HepG2 (cell line): ENCODE data around the gene LRRC3C. TPM values are rescaled to one million over a fixed set of nuclear protein-coding genes. Genes with fewer than 3 reads are reported as not detected.

Source experiments
- HNF4A ChIP-seq: sonication (generic); formaldehyde crosslinking; IDR thresholded peaks from 2 replicates; pipeline ENCODE4 v1.4.0; 2020; ENCODE audit warnings: missing genetic modification reagents
- KDM5B ChIP-seq: sonication (generic); formaldehyde crosslinking; IDR thresholded peaks from 2 replicates; pipeline ENCODE4 v1.4.0; 2020; ENCODE audit warnings: missing genetic modification reagents, mild to moderate bottlenecking, borderline replicate concordance
- MED1 ChIP-seq: sonication (generic); formaldehyde crosslinking; IDR thresholded peaks from 2 replicates; pipeline ENCODE4 v1.4.0; 2020; ENCODE audit warnings: missing genetic modification reagents
- PHF20 ChIP-seq: sonication (generic); formaldehyde crosslinking; IDR thresholded peaks from 2 replicates; pipeline ENCODE4 v1.5.0; 2020; ENCODE audit warnings: mild to moderate bottlenecking, missing genetic modification reagents
- PHF5A ChIP-seq: IDR thresholded peaks from one replicate; pipeline ENCODE4 v1.6.1; 2018; ENCODE audit warnings: low read depth, missing genetic modification reagents; ENCODE audit not compliant: unreplicated experiment
- RFXANK ChIP-seq: IDR thresholded peaks from 2 replicates; pipeline ENCODE4 v1.6.1; 2016
- SALL2 ChIP-seq: sonication (generic); formaldehyde crosslinking; IDR thresholded peaks from 2 replicates; pipeline ENCODE4 v1.8.1; 2023; ENCODE audit warnings: mild to moderate bottlenecking, missing genetic modification reagents, inconsistent platforms
- ZNF17 ChIP-seq: sonication (generic); formaldehyde crosslinking; IDR thresholded peaks from 2 replicates; pipeline ENCODE4 v1.5.0; 2020; ENCODE audit warnings: mild to moderate bottlenecking, missing genetic modification reagents
- ZNF230 ChIP-seq: sonication (generic); formaldehyde crosslinking; IDR thresholded peaks from 2 replicates; pipeline ENCODE4 v1.4.0; 2020; ENCODE audit warnings: mild to moderate bottlenecking, missing genetic modification reagents
- ZNF34 ChIP-seq: sonication (generic); formaldehyde crosslinking; IDR thresholded peaks from 2 replicates; pipeline ENCODE4 v1.4.0; 2020; ENCODE audit warnings: mild to moderate bottlenecking, missing genetic modification reagents, borderline replicate concordance
- ZNF432 ChIP-seq: sonication (generic); formaldehyde crosslinking; IDR thresholded peaks from 2 replicates; pipeline ENCODE4 v1.5.0; 2020; ENCODE audit warnings: missing genetic modification reagents, mild to moderate bottlenecking, borderline replicate concordance
- ZNF570 ChIP-seq: sonication (generic); formaldehyde crosslinking; IDR thresholded peaks from 2 replicates; pipeline ENCODE4 v1.4.0; 2020; ENCODE audit warnings: mild to moderate bottlenecking, missing genetic modification reagents, borderline replicate concordance
- ZNF891 ChIP-seq: sonication (generic); formaldehyde crosslinking; IDR thresholded peaks from 2 replicates; pipeline ENCODE4 v1.5.0; 2020; ENCODE audit warnings: mild to moderate bottlenecking, missing genetic modification reagents
- ZSCAN21 ChIP-seq: sonication (generic); formaldehyde crosslinking; IDR thresholded peaks from 2 replicates; pipeline ENCODE4 v1.8.0; 2022; ENCODE audit warnings: mild to moderate bottlenecking, missing genetic modification reagents, moderate library complexity, borderline replicate concordance
- polyA plus RNA-seq, 8 experiments: library from polyadenylated mRNA; depleted of rRNA in 3 of 8; stranded (reverse) in 7 of 8; unstranded in 1 of 8; fragments of >200 nt; fragmentation: Illumina TruSeq in 4 of 8; extraction: Trizol in 4 of 8; gene quantifications; 2 replicates each; pipeline versions ENCODE4 v1.2.1 to v1.2.3, GENCODE V29; 2011 to 2016; ENCODE audit warnings: low read depth in 4 of 8, missing spikeins in 1 of 8, mixed read lengths in 1 of 8; ENCODE audit not compliant: insufficient read depth in 1 of 8
- total RNA-seq, 5 experiments: library from RNA; depleted of rRNA; stranded (reverse); fragments of >200 nt; fragmentation: Illumina TruSeq; extraction: Trizol; gene quantifications; 2 replicates each; pipeline ENCODE4 v1.2.3, GENCODE V29; 2016; ENCODE audit warnings: low read depth in 1 of 5
- TF ChIP-seq, protein P1 (sequence below): sonication (generic); formaldehyde crosslinking; IDR thresholded peaks from 2 replicates; pipeline ENCODE4 v1.5.0; 2020; ENCODE audit warnings: missing genetic modification reagents
- TF ChIP-seq, protein P2 (sequence below): sonication (generic); formaldehyde crosslinking; IDR thresholded peaks from 2 replicates; pipeline ENCODE4 v1.4.0; 2020; ENCODE audit warnings: missing genetic modification reagents
- TF ChIP-seq, protein P3 (sequence below): sonication (generic); formaldehyde crosslinking; IDR thresholded peaks from 2 replicates; pipeline ENCODE4 v1.4.0; 2020; ENCODE audit warnings: missing genetic modification reagents
- TF ChIP-seq, protein P4 (sequence below): sonication (generic); formaldehyde crosslinking; IDR thresholded peaks from 2 replicates; pipeline ENCODE4 v1.4.0; 2020; ENCODE audit warnings: mild to moderate bottlenecking, missing genetic modification reagents
- TF ChIP-seq, protein P5 (sequence below): sonication (generic); formaldehyde crosslinking; IDR thresholded peaks from 2 replicates; pipeline ENCODE4 v1.9.0; 2022; ENCODE audit warnings: low read depth, missing genetic modification reagents

The LRRC3C gene
- total and polyA plus RNA-seq, 2 of the 13 experiments (the other 11 are each of a cell fraction or from before 2014, with no cell fraction given), result 0.17 TPM; not detected in 1

DNA sequence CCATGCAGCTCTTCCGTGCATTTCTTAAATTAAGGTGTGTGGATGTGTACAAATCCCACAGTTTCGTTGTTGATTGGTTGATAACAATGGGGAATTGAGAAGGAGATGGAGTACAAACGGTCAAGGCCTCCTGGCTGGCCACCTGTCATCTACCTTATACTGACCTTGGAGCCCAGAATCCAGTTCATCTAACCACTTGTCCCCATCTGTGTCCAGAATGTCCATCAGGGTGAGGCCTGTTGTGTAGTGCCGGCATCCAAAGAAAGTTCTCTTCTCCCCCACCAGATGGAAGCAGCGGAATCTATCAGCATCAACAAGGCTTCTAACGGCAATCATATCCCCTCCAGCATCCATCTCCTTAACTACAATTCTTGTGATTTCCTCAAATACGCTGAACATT is 10.6 kb upstream of the LRRC3C start (continued):
- no peak for TF ChIP-seq PHF20
- TF ChIP-seq ZNF891, result no peak
- no peak for TF ChIP-seq ZNF570 (CRISPR knock-in tag)
- TF ChIP-seq, protein P1, sequence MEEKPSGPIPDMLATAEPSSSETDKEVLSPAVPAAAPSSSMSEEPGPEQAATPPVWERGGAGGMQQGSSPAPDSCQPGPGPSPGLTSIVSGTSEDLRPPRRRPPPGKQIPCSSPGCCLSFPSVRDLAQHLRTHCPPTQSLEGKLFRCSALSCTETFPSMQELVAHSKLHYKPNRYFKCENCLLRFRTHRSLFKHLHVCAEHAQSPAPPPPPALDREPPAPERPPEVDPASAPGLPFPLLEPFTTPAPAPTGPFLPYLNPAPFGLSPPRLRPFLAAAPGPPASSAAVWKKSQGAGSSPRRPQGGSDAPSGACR, result peak; percentile 40; the same call in 1 of the 2 replicates
- no peak for TF ChIP-seq ZNF17 (CRISPR knock-in tag)
- TF ChIP-seq, protein P2, sequence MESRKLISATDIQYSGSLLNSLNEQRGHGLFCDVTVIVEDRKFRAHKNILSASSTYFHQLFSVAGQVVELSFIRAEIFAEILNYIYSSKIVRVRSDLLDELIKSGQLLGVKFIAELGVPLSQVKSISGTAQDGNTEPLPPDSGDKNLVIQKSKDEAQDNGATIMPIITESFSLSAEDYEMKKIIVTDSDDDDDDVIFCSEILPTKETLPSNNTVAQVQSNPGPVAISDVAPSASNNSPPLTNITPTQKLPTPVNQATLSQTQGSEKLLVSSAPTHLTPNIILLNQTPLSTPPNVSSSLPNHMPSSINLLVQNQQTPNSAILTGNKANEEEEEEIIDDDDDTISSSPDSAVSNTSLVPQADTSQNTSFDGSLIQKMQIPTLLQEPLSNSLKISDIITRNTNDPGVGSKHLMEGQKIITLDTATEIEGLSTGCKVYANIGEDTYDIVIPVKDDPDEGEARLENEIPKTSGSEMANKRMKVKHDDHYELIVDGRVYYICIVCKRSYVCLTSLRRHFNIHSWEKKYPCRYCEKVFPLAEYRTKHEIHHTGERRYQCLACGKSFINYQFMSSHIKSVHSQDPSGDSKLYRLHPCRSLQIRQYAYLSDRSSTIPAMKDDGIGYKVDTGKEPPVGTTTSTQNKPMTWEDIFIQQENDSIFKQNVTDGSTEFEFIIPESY, result peak; percentile 59
- TF ChIP-seq, protein P3, sequence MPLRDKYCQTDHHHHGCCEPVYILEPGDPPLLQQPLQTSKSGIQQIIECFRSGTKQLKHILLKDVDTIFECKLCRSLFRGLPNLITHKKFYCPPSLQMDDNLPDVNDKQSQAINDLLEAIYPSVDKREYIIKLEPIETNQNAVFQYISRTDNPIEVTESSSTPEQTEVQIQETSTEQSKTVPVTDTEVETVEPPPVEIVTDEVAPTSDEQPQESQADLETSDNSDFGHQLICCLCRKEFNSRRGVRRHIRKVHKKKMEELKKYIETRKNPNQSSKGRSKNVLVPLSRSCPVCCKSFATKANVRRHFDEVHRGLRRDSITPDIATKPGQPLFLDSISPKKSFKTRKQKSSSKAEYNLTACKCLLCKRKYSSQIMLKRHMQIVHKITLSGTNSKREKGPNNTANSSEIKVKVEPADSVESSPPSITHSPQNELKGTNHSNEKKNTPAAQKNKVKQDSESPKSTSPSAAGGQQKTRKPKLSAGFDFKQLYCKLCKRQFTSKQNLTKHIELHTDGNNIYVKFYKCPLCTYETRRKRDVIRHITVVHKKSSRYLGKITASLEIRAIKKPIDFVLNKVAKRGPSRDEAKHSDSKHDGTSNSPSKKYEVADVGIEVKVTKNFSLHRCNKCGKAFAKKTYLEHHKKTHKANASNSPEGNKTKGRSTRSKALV (CRISPR knock-in tag), result peak; percentile 54
- TF ChIP-seq MED1, result peak; percentile 55; the same call in 1 of the 2 replicates
- no peak for TF ChIP-seq ZNF432 (CRISPR knock-in tag)
- no peak for TF ChIP-seq PHF5A (CRISPR knock-in tag)
- no peak for TF ChIP-seq ZSCAN21 (CRISPR knock-in tag)
- TF ChIP-seq, protein P4, sequence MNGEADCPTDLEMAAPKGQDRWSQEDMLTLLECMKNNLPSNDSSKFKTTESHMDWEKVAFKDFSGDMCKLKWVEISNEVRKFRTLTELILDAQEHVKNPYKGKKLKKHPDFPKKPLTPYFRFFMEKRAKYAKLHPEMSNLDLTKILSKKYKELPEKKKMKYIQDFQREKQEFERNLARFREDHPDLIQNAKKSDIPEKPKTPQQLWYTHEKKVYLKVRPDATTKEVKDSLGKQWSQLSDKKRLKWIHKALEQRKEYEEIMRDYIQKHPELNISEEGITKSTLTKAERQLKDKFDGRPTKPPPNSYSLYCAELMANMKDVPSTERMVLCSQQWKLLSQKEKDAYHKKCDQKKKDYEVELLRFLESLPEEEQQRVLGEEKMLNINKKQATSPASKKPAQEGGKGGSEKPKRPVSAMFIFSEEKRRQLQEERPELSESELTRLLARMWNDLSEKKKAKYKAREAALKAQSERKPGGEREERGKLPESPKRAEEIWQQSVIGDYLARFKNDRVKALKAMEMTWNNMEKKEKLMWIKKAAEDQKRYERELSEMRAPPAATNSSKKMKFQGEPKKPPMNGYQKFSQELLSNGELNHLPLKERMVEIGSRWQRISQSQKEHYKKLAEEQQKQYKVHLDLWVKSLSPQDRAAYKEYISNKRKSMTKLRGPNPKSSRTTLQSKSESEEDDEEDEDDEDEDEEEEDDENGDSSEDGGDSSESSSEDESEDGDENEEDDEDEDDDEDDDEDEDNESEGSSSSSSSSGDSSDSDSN (CRISPR knock-in tag), result 0 out of 2 replicates have a peak, but pooled peaks have one; percentile 17
- peak; percentile 48 for TF ChIP-seq HNF4A (CRISPR knock-in tag)
- no peak for TF ChIP-seq KDM5B (CRISPR knock-in tag)
- TF ChIP-seq, protein P5, sequence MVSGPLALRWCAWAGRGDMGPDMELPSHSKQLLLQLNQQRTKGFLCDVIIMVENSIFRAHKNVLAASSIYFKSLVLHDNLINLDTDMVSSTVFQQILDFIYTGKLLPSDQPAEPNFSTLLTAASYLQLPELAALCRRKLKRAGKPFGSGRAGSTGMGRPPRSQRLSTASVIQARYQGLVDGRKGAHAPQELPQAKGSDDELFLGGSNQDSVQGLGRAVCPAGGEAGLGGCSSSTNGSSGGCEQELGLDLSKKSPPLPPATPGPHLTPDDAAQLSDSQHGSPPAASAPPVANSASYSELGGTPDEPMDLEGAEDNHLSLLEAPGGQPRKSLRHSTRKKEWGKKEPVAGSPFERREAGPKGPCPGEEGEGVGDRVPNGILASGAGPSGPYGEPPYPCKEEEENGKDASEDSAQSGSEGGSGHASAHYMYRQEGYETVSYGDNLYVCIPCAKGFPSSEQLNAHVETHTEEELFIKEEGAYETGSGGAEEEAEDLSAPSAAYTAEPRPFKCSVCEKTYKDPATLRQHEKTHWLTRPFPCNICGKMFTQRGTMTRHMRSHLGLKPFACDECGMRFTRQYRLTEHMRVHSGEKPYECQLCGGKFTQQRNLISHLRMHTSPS (CRISPR knock-in tag), result no peak
- no peak for TF ChIP-seq ZNF230 (CRISPR knock-in tag)
- TF ChIP-seq ZNF34 (CRISPR knock-in tag), result no peak
- TF ChIP-seq RFXANK (CRISPR knock-in tag), result 0 out of 2 replicates have a peak, but pooled peaks have one; percentile 65
- no peak for TF ChIP-seq SALL2 (CRISPR knock-in tag)
